ENCODE measurements around the gene IFT122. TPM values are rescaled to one million over a fixed set of nuclear protein-coding genes. Genes with fewer than 3 reads are reported as not detected.

The IFT122 gene
- total RNA-seq, 1 experiment from 2014 or later, result 30.0 TPM

DNA sequence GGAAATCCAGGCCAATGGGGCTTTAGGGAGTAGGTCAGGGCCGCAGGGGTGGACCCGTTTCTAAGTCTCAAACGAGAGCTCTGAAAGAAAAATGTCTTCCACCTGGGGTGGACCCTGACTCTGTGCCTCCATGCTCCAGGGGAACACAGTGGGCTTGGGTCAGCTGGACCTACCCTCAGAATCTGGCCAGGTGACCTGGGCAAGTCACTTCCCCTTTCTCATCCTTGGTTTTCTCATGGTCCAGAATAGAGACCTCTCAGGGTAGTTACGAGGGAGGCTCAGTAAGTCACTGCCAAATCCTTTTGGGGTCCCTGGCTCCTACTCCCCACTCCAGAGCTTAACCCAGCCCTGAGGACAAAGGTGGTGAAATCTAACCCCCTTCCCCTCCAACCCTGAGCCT, 37.4 kb upstream of the IFT122 start:
- Histone ChIP-seq H3K4me3 (ENCODE audit: low read depth, low read length) (no peak overlapping the region), H3K27me3 (replicated peaks; ENCODE audit: control insufficient read depth, insufficient read depth, low read length) (no peaks in the 10 kb centered on the region), H3K4me1 (0 out of 2 replicates have a peak, but pooled peaks cover under 1% of the 10 kb centered on the region), H3K36me3 (ENCODE audit: control insufficient read depth, insufficient read depth, low read length) (no peaks in the 10 kb centered on the region; the same call in 1 of the 2 replicates), H3K9me3 (no peaks in the 10 kb centered on the region)
- Mint-ChIP-seq H3K4me1 (ENCODE audit: low read depth, unreplicated experiment) (no peaks in the 10 kb centered on the region), H3K27me3 (ENCODE audit: insufficient read depth, unreplicated experiment) (no peaks in the 10 kb centered on the region), H3K27ac (ENCODE audit: unreplicated experiment) (no peak overlapping the region), H3K36me3 (ENCODE audit: insufficient read depth, unreplicated experiment) (peaks cover 7% of the 10 kb centered on the region), H3K9me3 (ENCODE audit: unreplicated experiment) (no peaks in the 10 kb centered on the region), H3K4me3 (ENCODE audit: unreplicated experiment) (no peak overlapping the region)
- intact Hi-C loops (cut with micrococcal nuclease; ENCODE audit: unreplicated experiment), result no loop called here
- CTCF ChIA-PET, result no interaction called here
- BruUV-seq (replicated peaks), result no TSS peak
- POLR2A ChIA-PET, result no interaction called here
- no peak for DNase-seq
- TF ChIP-seq, protein P1, sequence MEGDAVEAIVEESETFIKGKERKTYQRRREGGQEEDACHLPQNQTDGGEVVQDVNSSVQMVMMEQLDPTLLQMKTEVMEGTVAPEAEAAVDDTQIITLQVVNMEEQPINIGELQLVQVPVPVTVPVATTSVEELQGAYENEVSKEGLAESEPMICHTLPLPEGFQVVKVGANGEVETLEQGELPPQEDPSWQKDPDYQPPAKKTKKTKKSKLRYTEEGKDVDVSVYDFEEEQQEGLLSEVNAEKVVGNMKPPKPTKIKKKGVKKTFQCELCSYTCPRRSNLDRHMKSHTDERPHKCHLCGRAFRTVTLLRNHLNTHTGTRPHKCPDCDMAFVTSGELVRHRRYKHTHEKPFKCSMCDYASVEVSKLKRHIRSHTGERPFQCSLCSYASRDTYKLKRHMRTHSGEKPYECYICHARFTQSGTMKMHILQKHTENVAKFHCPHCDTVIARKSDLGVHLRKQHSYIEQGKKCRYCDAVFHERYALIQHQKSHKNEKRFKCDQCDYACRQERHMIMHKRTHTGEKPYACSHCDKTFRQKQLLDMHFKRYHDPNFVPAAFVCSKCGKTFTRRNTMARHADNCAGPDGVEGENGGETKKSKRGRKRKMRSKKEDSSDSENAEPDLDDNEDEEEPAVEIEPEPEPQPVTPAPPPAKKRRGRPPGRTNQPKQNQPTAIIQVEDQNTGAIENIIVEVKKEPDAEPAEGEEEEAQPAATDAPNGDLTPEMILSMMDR (IDR thresholded peaks at IDR 0.05; ENCODE audit: insufficient read depth in 1 of 2, low read depth in 1 of 2, low read length in 1 of 2, severe bottlenecking in 1 of 2, unreplicated experiment in 1 of 2), result no peak

- Mint-ChIP-seq H3K4me3 (ENCODE audit: unreplicated experiment) (no peak overlapping the region), H3K9me3 (ENCODE audit: unreplicated experiment) (no peaks in the 10 kb centered on the region), H3K27ac (ENCODE audit: unreplicated experiment) (no peak overlapping the region), H3K36me3 (ENCODE audit: insufficient read depth, unreplicated experiment) (peaks cover 4% of the 10 kb centered on the region), H3K4me1 (ENCODE audit: low read depth, unreplicated experiment) (no peaks in the 10 kb centered on the region), H3K27me3 (ENCODE audit: insufficient read depth, unreplicated experiment) (no peaks in the 10 kb centered on the region)
- BruUV-seq (replicated peaks), result no TSS peak
- Histone ChIP-seq H3K27me3 (replicated peaks; ENCODE audit: control insufficient read depth, insufficient read depth, low read length) (no peaks in the 10 kb centered on the region), H3K4me3 (ENCODE audit: low read depth, low read length) (no peak overlapping the region), H3K4me1 (no peaks in the 10 kb centered on the region), H3K36me3 (ENCODE audit: control insufficient read depth, insufficient read depth, low read length) (no peaks in the 10 kb centered on the region), H3K9me3 (no peaks in the 10 kb centered on the region)
- ChIA-PET CTCF (interaction anchor here (0.6 kb wide), 1 partner anchor 14 kb away, joined by 5 read pairs; no protein-coding TSS in a partner anchor), POLR2A (no interaction called here)
- intact Hi-C loops (cut with micrococcal nuclease; ENCODE audit: unreplicated experiment), result no loop called here
- TF ChIP-seq, protein P1 (IDR thresholded peaks at IDR 0.05; ENCODE audit: insufficient read depth in 1 of 2, low read depth in 1 of 2, low read length in 1 of 2, severe bottlenecking in 1 of 2, unreplicated experiment in 1 of 2), result no peak
- no peak for DNase-seq
Observed at GRCh38 chr3:129403450-129403849, 36.6 kb upstream of the IFT122 start.

DNA sequence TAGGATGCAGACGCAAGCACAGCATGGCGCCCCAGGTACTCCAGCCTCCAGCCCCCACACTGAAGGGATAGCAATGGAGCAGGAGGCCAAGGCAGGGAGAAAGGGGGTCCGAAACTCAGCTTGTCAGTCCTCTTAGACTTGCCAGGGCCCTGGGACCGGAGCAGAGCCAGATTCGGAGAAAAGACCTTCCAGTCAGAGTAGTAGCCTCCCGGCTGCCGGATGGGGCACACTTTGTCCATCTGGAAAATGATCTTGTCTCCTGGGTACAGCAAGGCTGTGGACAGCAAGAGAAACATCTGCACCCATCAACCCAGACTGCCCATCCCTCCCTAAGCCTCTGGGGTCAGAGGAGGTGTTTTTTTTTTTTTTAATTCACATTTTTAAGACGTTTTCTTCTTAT, 35.9 kb upstream of the IFT122 start:
- H3K36me3 Mint-ChIP-seq (ENCODE audit: insufficient read depth, unreplicated experiment), result no peaks in the 10 kb centered on the region
- TF ChIP-seq, protein P1 (IDR thresholded peaks at IDR 0.05; ENCODE audit: insufficient read depth in 1 of 2, low read depth in 1 of 2, low read length in 1 of 2, severe bottlenecking in 1 of 2, unreplicated experiment in 1 of 2), result no peak
- H3K9me3 Mint-ChIP-seq (ENCODE audit: unreplicated experiment), result no peaks in the 10 kb centered on the region
- Histone ChIP-seq H3K9me3 (no peaks in the 10 kb centered on the region), H3K4me1 (no peaks in the 10 kb centered on the region), H3K36me3 (ENCODE audit: control insufficient read depth, insufficient read depth, low read length) (no peaks in the 10 kb centered on the region), H3K27me3 (replicated peaks; ENCODE audit: control insufficient read depth, insufficient read depth, low read length) (no peaks in the 10 kb centered on the region), H3K4me3 (ENCODE audit: low read depth, low read length) (no peak overlapping the region)
- no peak for DNase-seq
- ChIA-PET CTCF (no interaction called here), POLR2A (no interaction called here)
- intact Hi-C loops (cut with micrococcal nuclease; ENCODE audit: unreplicated experiment), result no loop called here
- no peaks in the 10 kb centered on the region for H3K27me3 Mint-ChIP-seq (ENCODE audit: insufficient read depth, unreplicated experiment)
- no peaks in the 10 kb centered on the region for H3K4me1 Mint-ChIP-seq (ENCODE audit: low read depth, unreplicated experiment)
- no peak overlapping the region for H3K27ac Mint-ChIP-seq (ENCODE audit: unreplicated experiment)
- no TSS peak for BruUV-seq (replicated peaks)
- H3K4me3 Mint-ChIP-seq (ENCODE audit: unreplicated experiment), result no peak overlapping the region
